Panc1 (cell line): ENCODE results near the gene SPATS2L.

Source experiments
- CTCF ChIP-seq: fragments of 450-650 bp; IDR thresholded peaks from 2 replicates; pipeline ENCODE4 v1.5.1; 2017; ENCODE audit warnings: mild to moderate bottlenecking
- POLR2AphosphoS5 ChIP-seq: IDR thresholded peaks from 2 replicates; pipeline ENCODE4 v1.6.1; 2012; ENCODE audit warnings: mild to moderate bottlenecking, low read depth, low read length, moderate library complexity

GRCh38 chr2:200373973-200374416 is 67.5 kb downstream of the SPATS2L start:
- no peak for TF ChIP-seq CTCF
- TF ChIP-seq POLR2AphosphoS5: no peak
